ENCODE data around the gene ABLIM1.

Gene ABLIM1

DNA sequence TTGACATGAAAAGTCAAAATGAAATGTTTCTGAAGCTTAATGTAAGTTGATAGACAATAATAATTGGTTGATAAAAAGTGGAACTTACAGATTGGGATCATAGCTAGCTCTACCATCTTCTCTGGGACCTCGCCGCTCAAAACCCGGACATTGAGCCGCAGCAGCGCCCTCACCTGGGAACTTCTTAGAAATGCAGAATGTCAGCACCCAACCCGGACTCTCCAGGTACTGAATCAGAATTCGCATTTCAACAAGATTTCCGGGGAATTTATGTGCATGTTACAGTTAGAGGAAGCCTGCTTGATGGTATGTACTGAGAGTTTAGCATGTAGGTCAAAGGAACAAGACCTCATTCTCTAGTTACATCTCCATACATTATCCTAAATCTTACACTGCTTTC lies 36.7 kb upstream of the ABLIM1 start:
- peak; percentile 45 for DNase-seq (ENCODE audit: low read depth)
- peak; percentile 55 for TF ChIP-seq CTCF (IDR thresholded peaks at IDR 0.05; ENCODE audit: insufficient read depth, low read depth, low read length, missing control alignments)
- H3K4me3 ChIP-seq (ENCODE audit: low read depth, low read length): no peak overlapping the region

GRCh38 chr10:114694062-114694461 lies 36.0 kb upstream of the ABLIM1 start:
- TF ChIP-seq CTCF (IDR thresholded peaks at IDR 0.05; ENCODE audit: insufficient read depth, low read depth, low read length, missing control alignments): no peak
- H3K4me3 ChIP-seq (ENCODE audit: low read depth, low read length): no peak overlapping the region
- DNase-seq (ENCODE audit: low read depth): no peak

- no peak overlapping the region for H3K4me3 ChIP-seq (ENCODE audit: low read depth, low read length)
- DNase-seq (ENCODE audit: low read depth): no peak
- TF ChIP-seq CTCF (IDR thresholded peaks at IDR 0.05; ENCODE audit: insufficient read depth, low read depth, low read length, missing control alignments): no peak
Observed at GRCh38 chr10:114691442-114691941, 33.4 kb upstream of the ABLIM1 start.

DNA sequence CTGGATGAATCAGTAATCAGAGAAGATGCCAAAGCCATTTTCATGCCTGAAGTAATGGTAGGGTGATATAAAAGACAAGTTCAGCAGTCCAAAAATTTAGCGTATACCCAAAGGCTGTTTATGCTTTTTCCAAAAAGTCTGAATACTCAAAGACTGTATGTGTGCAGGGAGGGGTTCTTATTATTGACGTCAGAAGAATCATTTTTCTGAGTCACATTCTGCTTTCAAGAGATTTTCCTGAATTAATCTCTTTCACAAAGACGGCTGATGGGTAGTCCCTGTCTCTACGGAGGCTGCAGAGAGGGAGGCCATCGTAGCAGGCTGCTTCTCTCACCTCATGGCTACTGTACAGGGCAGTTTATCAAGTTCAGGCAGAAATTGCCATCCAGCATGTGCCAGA lies 30.7 kb upstream of the ABLIM1 start:
- H3K4me3 ChIP-seq (ENCODE audit: low read depth, low read length): no peak overlapping the region
- no peak for TF ChIP-seq CTCF (IDR thresholded peaks at IDR 0.05; ENCODE audit: insufficient read depth, low read depth, low read length, missing control alignments)
- DNase-seq (ENCODE audit: low read depth): no peak

- no peak for TF ChIP-seq CTCF (IDR thresholded peaks at IDR 0.05; ENCODE audit: insufficient read depth, low read depth, low read length, missing control alignments)
- H3K4me3 ChIP-seq (ENCODE audit: low read depth, low read length): no peak overlapping the region
- DNase-seq (ENCODE audit: low read depth): no peak
Observed at GRCh38 chr10:114687459-114687858, 29.4 kb upstream of the ABLIM1 start.

DNA sequence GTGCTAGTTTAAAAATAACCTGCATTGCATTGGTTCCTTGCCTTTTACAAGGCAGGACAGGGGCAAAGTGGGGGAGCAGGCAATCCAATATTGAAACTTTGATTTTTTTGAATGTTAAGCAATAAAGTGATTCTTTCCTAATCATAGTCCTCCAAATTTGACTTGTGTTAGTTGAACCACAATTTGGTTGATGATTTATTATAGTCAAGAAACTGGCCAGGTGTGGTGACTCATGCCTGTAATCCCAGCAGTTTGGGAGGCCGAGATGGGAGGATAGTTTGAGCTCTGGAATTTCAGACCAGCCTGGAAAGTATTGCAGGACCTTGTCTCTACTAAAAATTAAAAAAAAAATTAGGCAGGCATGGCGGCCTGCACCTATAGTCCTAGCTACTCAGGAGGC lies 27.9 kb upstream of the ABLIM1 start:
- no peak for TF ChIP-seq CTCF (IDR thresholded peaks at IDR 0.05; ENCODE audit: insufficient read depth, low read depth, low read length, missing control alignments)
- no peak overlapping the region for H3K4me3 ChIP-seq (ENCODE audit: low read depth, low read length)
- DNase-seq (ENCODE audit: low read depth): no peak

DNA sequence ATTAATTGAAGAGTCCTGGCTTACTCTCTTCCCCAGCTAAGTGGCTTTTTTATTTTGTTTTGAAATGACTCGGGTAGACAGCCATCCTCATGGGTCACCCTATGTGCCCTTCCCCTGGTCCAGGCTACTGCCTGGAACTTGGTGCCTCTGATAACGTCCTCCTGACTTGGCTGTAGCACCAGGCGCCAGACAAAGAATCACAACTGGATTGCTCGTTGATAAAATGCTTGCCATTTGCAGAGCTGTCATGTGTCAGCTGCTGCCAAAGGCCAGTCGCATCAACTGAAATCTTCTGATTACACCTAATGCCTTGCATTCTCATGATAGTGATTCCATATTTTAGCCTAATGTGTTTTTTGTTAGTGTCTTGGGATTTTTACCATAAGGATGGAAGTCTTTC lies 27.4 kb upstream of the ABLIM1 start:
- no peak for DNase-seq (ENCODE audit: low read depth)
- TF ChIP-seq CTCF (IDR thresholded peaks at IDR 0.05; ENCODE audit: insufficient read depth, low read depth, low read length, missing control alignments): no peak

More for the DNA sequence above, 27.4 kb upstream of the ABLIM1 start:
- no peak overlapping the region for H3K4me3 ChIP-seq (ENCODE audit: low read depth, low read length)

All from GM12865 (cell line).